ENCODE data around the gene MDH1.

- TF ChIP-seq CTCF (IDR thresholded peaks at IDR 0.05) = no peak
- TF ChIP-seq POLR2A (IDR thresholded peaks at IDR 0.05) = no peak
Observed at GRCh38 chr2:63580651-63581297, 8.0 kb upstream of the MDH1 start.
